GM19239 (cell line): ENCODE data around the gene SERPINE1.

Experiments
- DNase-seq: peaks from one replicate; pipeline ENCODE4 v3.0.0; 2011; ENCODE audit warnings: low spot score; ENCODE audit not compliant: insufficient read length
- FAIRE-seq: peaks from 2 replicates; lab custom pipeline; 2011; peaks lifted over from hg19 to GRCh38; lab: Jason Lieb, UNC

SERPINE1 gene

DNA sequence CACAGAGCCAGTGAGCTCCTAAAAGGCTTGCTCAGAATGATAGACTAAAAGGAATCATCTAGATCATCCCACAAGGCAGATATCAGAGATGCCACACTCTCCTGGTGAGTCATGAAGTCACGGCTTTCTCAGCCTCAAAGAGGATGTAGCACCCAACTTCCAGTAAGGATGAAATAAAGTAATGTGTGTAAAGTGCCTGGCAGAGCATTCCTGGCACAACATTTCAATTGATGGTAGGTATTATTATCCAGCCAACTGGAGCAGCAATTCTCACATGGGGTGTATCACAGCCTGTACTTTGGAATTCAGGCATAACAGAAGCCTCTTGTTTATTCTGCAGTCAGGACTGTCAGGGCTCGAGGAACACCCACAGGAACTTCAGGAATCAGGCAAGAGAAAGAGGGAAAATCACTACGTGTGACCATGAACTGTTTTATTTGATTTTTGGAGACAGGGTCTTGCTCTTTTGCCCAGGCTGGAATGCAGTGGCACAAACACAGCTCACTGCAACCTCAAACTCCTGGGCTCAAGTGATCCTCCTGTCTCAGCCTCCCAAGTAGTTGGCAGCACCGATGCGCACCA, 58.4 kb downstream of the SERPINE1 start:
- FAIRE-seq (no peak), DNase-seq (no peak)

DNA sequence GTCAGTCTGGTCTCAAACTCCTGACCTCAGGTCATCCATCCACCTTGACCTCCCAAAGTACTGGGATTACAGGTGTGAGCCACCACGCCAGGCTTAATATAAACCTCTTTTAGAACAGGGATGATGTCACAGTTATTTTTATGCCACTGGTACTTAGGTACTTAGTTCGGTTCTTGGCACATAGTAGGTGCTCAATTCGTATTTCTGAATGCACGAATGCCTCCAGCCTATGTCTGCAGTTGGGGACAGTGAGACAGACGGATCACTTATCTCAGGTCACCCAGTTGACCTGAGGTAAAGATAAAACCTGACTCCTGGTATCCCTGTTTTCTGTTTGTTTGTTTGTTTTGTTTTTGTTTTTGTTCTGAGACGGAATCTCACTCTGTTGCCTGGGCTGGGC, 59.3 kb downstream of the SERPINE1 start:
- FAIRE-seq (no peak), DNase-seq (no peak)

DNA sequence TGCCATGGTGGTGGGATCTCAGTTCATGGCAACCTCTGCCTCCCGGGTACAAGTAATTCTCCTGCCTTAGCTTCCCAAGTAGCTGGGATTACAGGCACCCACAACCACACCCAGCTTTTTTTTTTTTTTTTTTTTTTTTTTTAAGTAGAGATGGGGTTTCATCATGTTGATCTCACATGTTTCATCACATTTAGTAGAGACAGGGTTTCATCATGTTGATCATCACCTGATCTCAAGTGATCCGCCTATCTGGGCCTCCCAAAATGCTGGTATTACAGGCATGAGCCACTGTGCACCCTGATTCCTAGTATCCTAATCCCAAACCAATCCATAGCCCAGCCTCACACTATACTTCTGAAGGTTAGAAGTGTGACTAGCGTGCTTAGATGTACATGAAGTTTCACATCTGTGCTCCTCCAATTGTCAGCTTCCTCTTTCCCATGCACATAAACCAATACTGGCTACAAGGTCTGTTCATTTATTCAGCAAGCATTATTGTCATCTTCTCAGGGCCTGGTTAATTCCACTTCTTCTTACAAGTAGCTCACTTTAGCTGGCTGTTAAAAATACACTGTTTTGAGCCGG, 60.0 kb downstream of the SERPINE1 start:
- FAIRE-seq (no peak), DNase-seq (no peak)
